Osteoblast (primary cell): ENCODE measurements around the gene DIP2C. TPM values are rescaled to one million over a fixed set of nuclear protein-coding genes. Genes with fewer than 3 reads are reported as not detected.
A peak's percentile ranks its signal among the peaks of the same experiment; 100 is the strongest.

Experiments used
- DNase-seq: peaks from one replicate; pipeline ENCODE4 v3.0.0; 2011; ENCODE audit warnings: low spot score, mixed read lengths; ENCODE audit not compliant: insufficient read length; ENCODE audit errors: missing footprints
- H2AFZ ChIP-seq: 2 replicates; pipeline ENCODE4 v1.6.0; 2011; ENCODE audit warnings: mild to moderate bottlenecking, low read length
- H3K27ac ChIP-seq: 2 replicates; pipeline ENCODE4 v1.5.1; 2011; ENCODE audit warnings: mild to moderate bottlenecking, low read depth, low read length, moderate library complexity
- H3K27me3 ChIP-seq: 2 replicates; pipeline ENCODE4 v1.6.0; 2012; ENCODE audit warnings: mild to moderate bottlenecking, control low read depth, inconsistent platforms, low read length, moderate library complexity; ENCODE audit not compliant: insufficient read depth
- H3K36me3 ChIP-seq: 2 replicates; pipeline ENCODE4 v1.5.1; 2011; ENCODE audit warnings: mild to moderate bottlenecking, low read length, control low read depth, moderate library complexity; ENCODE audit not compliant: insufficient read depth
- H3K4me1 ChIP-seq: 2 replicates; pipeline ENCODE4 v1.5.1; 2011; ENCODE audit warnings: mild to moderate bottlenecking, low read length, control low read depth, moderate library complexity; ENCODE audit not compliant: insufficient read depth
- H3K4me2 ChIP-seq: 2 replicates; pipeline ENCODE4 v1.6.0; 2011; ENCODE audit warnings: mild to moderate bottlenecking, low read length; ENCODE audit not compliant: insufficient read depth
- H3K4me3 ChIP-seq: fragments of 200-600 bp; sonication (generic); 3 replicates; pipeline ENCODE4 v1.5.1; 2012; ENCODE audit warnings: mild to moderate bottlenecking, low read length, inconsistent platforms; ENCODE audit not compliant: insufficient read depth
- H3K79me2 ChIP-seq: 2 replicates; pipeline ENCODE4 v1.6.0; 2012; ENCODE audit warnings: mild to moderate bottlenecking, low read length, control low read depth, inconsistent platforms; ENCODE audit not compliant: insufficient read depth
- H3K9me3 ChIP-seq: 2 replicates; pipeline ENCODE4 v1.5.1; 2011; ENCODE audit warnings: low read depth, low read length, control low read depth
- H4K20me1 ChIP-seq: 2 replicates; pipeline ENCODE4 v1.6.0; 2012; ENCODE audit warnings: mild to moderate bottlenecking, low read length, control low read depth; ENCODE audit not compliant: insufficient read depth
- CTCF ChIP-seq: IDR thresholded peaks from 2 replicates; pipeline ENCODE4 v1.5.1; 2011; ENCODE audit warnings: mild to moderate bottlenecking, low read depth, low read length, moderate library complexity; ENCODE audit errors: extremely low read depth
- total RNA-seq: library from RNA; depleted of rRNA; stranded (reverse); fragments of >200 nt; gene quantifications from 2 replicates; pipeline ENCODE4 v1.2.3, GENCODE V29; 2012

Gene DIP2C
- total RNA-seq, 1 donor = 36.9 TPM

- DNase-seq = peak; percentile 17
- Histone ChIP-seq H3K27ac (peak overlapping the region; percentile 74), H3K36me3 (peaks cover 3% of the 10 kb centered on the region), H4K20me1 (peaks cover 46% of the 10 kb centered on the region), H2AFZ (no peak overlapping the region), H3K27me3 (no peaks in the 10 kb centered on the region), H3K9me3 (no peaks in the 10 kb centered on the region), H3K4me3 (no peak overlapping the region), H3K4me2 (no peak overlapping the region), H3K79me2 (peaks cover 80% of the 10 kb centered on the region), H3K4me1 (no peaks in the 10 kb centered on the region)
- no peak for TF ChIP-seq CTCF
Observed at GRCh38 chr10:511849-512191, 177.6 kb downstream of the DIP2C start.

GRCh38 chr10:511101-511848 lies 178.2 kb downstream of the DIP2C start:
- Histone ChIP-seq H3K27me3 (no peaks in the 10 kb centered on the region), H4K20me1 (peaks cover 51% of the 10 kb centered on the region), H3K79me2 (peaks cover 85% of the 10 kb centered on the region), H3K4me3 (peak overlapping the region; percentile 7), H2AFZ (no peak overlapping the region), H3K27ac (peak overlapping the region; percentile 74), H3K4me2 (peak overlapping the region; percentile 59), H3K9me3 (no peaks in the 10 kb centered on the region), H3K4me1 (no peaks in the 10 kb centered on the region), H3K36me3 (peaks cover 3% of the 10 kb centered on the region)
- DNase-seq = peak; percentile 99
- peak; percentile 98 for TF ChIP-seq CTCF

- no peak overlapping the region for H3K27ac ChIP-seq
Observed at GRCh38 chr10:510415-510881, 179.0 kb downstream of the DIP2C start.

More at GRCh38 chr10:510415-510881, 179.0 kb downstream of the DIP2C start:
- Histone ChIP-seq H3K36me3 (peaks cover 3% of the 10 kb centered on the region), H3K4me2 (no peak overlapping the region), H2AFZ (no peak overlapping the region), H3K9me3 (no peaks in the 10 kb centered on the region), H3K4me1 (no peaks in the 10 kb centered on the region), H4K20me1 (peaks cover 54% of the 10 kb centered on the region), H3K79me2 (peaks cover 88% of the 10 kb centered on the region), H3K4me3 (no peak overlapping the region), H3K27me3 (no peaks in the 10 kb centered on the region)
- no peak for TF ChIP-seq CTCF
- DNase-seq = peak; percentile 49
